Stimulated activated CD8-positive, alpha-beta memory T cell treated with anti-CD3 and anti-CD28 coated beads, Interleukin-7, amount 100 ng/mL, for 4 hours (primary cell): ENCODE data around the gene IL16.
A peak's percentile ranks its signal among the peaks of the same experiment; 100 is the strongest.

Source experiments
- DNase-seq, 2 donors: peaks; one replicate each; pipeline ENCODE4 v3.0.0-alpha.2; 2020; ENCODE audit warnings: low read depth in 2 of 2

Gene IL16

GRCh38 chr15:81294516-81294880 lies 97.8 kb downstream of the IL16 start:
- DNase-seq, result no peak

- DNase-seq, result no peak
These were observed 98.9 kb downstream of the IL16 start for GRCh38 chr15:81295486-81296121.

- DNase-seq, result no peak
These were observed 99.5 kb downstream of the IL16 start for GRCh38 chr15:81296186-81296585.

GRCh38 chr15:81296673-81297072 lies 100.0 kb downstream of the IL16 start:
- peak; percentile 55 to 62 for DNase-seq

- DNase-seq, result no peak
These were observed 100.5 kb downstream of the IL16 start for GRCh38 chr15:81297147-81297572.

- DNase-seq, result no peak
These were observed 101.2 kb downstream of the IL16 start for GRCh38 chr15:81297603-81298575.

- no peak for DNase-seq
These were observed 101.9 kb downstream of the IL16 start for GRCh38 chr15:81298611-81299010.

GRCh38 chr15:81299156-81299555 lies 102.5 kb downstream of the IL16 start:
- DNase-seq, result no peak

- DNase-seq, result no peak
These were observed 103.1 kb downstream of the IL16 start for GRCh38 chr15:81299630-81300273.

- DNase-seq, result no peak
These were observed 104.7 kb downstream of the IL16 start for GRCh38 chr15:81301385-81301784.

- DNase-seq, result no peak
These were observed 105.2 kb downstream of the IL16 start for GRCh38 chr15:81301815-81302399.

GRCh38 chr15:81302701-81303109 lies 106.0 kb downstream of the IL16 start:
- DNase-seq, result no peak

GRCh38 chr15:81303244-81304225 lies 106.9 kb downstream of the IL16 start:
- no peak for DNase-seq

- DNase-seq, result no peak
These were observed 107.5 kb downstream of the IL16 start for GRCh38 chr15:81304226-81304625.

- DNase-seq, result no peak
These were observed 111.6 kb downstream of the IL16 start for GRCh38 chr15:81308260-81308659.

GRCh38 chr15:81309647-81310450 lies 113.2 kb downstream of the IL16 start:
- DNase-seq, result no peak

- DNase-seq, result no peak
These were observed 113.8 kb downstream of the IL16 start for GRCh38 chr15:81310480-81310879.

- no peak for DNase-seq
These were observed 115.2 kb downstream of the IL16 start for GRCh38 chr15:81311752-81312464.

- DNase-seq, result no peak
These were observed 116.3 kb downstream of the IL16 start for GRCh38 chr15:81312790-81313543.
